Measurements from ENCODE around the gene MARK3. TPM values are rescaled to one million over a fixed set of nuclear protein-coding genes. Genes with fewer than 3 reads are reported as not detected.

Gene MARK3
- total and polyA plus RNA-seq, 10 of the 15 experiments (the other 5 are each of a cell fraction or from before 2014, with no cell fraction given): 10.7 to 75.1 (median 41.4) TPM

- no peak for TF ChIP-seq REST (IDR thresholded peaks at IDR 0.05; ENCODE audit: low read depth, low read length)
Observed at GRCh38 chr14:103504991-103505565, 119.9 kb downstream of the MARK3 start (continued).

- Histone ChIP-seq H3K9me3 (replicated peaks; ENCODE audit: control insufficient read depth, insufficient read depth, low read length) (no peaks in the 10 kb centered on the region), H3K4me3 (no peak overlapping the region), H3K27me3 (replicated peaks in 1 of 2; ENCODE audit: control insufficient read depth in 2 of 2, insufficient read depth in 2 of 2, low read length in 1 of 2) (no peaks in the 10 kb centered on the region), H2AFZ (ENCODE audit: control insufficient read depth, low read depth, low read length) (no peak overlapping the region), H4K20me1 (ENCODE audit: control insufficient read depth, insufficient read depth) (no peaks in the 10 kb centered on the region), H3K79me2 (ENCODE audit: control insufficient read depth, insufficient read depth, low read length) (no peaks in the 10 kb centered on the region), H3K4me1 (ENCODE audit: control insufficient read depth, insufficient read depth, low read length) (no peaks in the 10 kb centered on the region), H3K9ac (ENCODE audit: control insufficient read depth, insufficient read depth, low read length) (no peak overlapping the region), H3K4me2 (ENCODE audit: control insufficient read depth, insufficient read depth) (no peak overlapping the region), H3K36me3 (ENCODE audit: control insufficient read depth in 2 of 2, insufficient read depth in 2 of 2, low read length in 1 of 2) (peaks cover 14 to 19% of the 10 kb centered on the region in 2 experiments), H3K27ac (ENCODE audit: control insufficient read depth, insufficient read depth) (no peak overlapping the region)
- 61% methylated on average over 3 of the region's 3 CpGs for WGBS (ENCODE audit: insufficient coverage, insufficient replicate concordance, low lambda C conversion rate, missing lambda C conversion rate)
- no peak for ATAC-seq
- CTCF ChIA-PET: no interaction called here
- in situ Hi-C loops (cut with MboI) (no loop called here), intact Hi-C loops (cut with micrococcal nuclease; ENCODE audit: unreplicated experiment) (no loop called here)
- POLR2A ChIA-PET: interaction anchor here (0.6 kb wide), 1 partner anchor 11 kb away, joined by 3 read pairs; no protein-coding TSS in a partner anchor
- FAIRE-seq: no peak
- RAD21 ChIA-PET (ENCODE audit: unreplicated experiment): no interaction called here
- SMC1A ChIA-PET (ENCODE audit: uncharacterized antibody, unreplicated experiment): no interaction called here
- no TSS peak for BruUV-seq (replicated peaks)
- DNase-seq (ENCODE audit: low read depth, low spot score): no peak
- TF ChIP-seq BCLAF1 (IDR thresholded peaks at IDR 0.05) (no peak), KDM1A (IDR thresholded peaks at IDR 0.05; ENCODE audit: borderline replicate concordance) (no peak), CEBPZ (IDR thresholded peaks at IDR 0.05; ENCODE audit: low read depth, low read length) (no peak), CBX3 (IDR thresholded peaks at IDR 0.05; ENCODE audit: borderline replicate concordance, low read depth) (no peak), IRF5 (IDR thresholded peaks at IDR 0.05; ENCODE audit: borderline replicate concordance) (no peak), SREBF2 (IDR thresholded peaks at IDR 0.05; ENCODE audit: low read length) (no peak), USF1 (IDR thresholded peaks at IDR 0.05; ENCODE audit: borderline replicate concordance, extremely low read length, insufficient read depth, low read depth, low read length) (no peak), PML (IDR thresholded peaks at IDR 0.05; ENCODE audit: low read length) (no peak), TCF12 (IDR thresholded peaks at IDR 0.05; ENCODE audit: low read depth, low read length) (no peak)
Observed at GRCh38 chr14:103507751-103508150, 122.5 kb downstream of the MARK3 start.

All from GM12878 (cell line).